H9 (cell line): Measurements from ENCODE around the gene TRIM69. TPM values are rescaled to one million over a fixed set of nuclear protein-coding genes. Genes with fewer than 3 reads are reported as not detected.
"Not testable (repeated sequence)": the region's sequence is repeated elsewhere in the genome, so short reads cannot be mapped to it uniquely, and the experiment has no call there.

Source experiments
- DNase-seq: peaks from one replicate; pipeline ENCODE4 v3.0.0-alpha.2; 2017
- H2AFZ ChIP-seq: one replicate; pipeline ENCODE4 v1.6.1; 2013; ENCODE audit warnings: mild to moderate bottlenecking, low read length, control low read depth, moderate library complexity
- H2AK5ac ChIP-seq: 2 replicates; pipeline ENCODE4 v1.6.1; 2013; ENCODE audit warnings: low read length, control low read depth, mixed read lengths; ENCODE audit not compliant: insufficient read length
- H2BK120ac ChIP-seq: one replicate; pipeline ENCODE4 v1.6.1; 2013; ENCODE audit warnings: low read depth, mild to moderate bottlenecking, low read length, control low read depth, inconsistent platforms; ENCODE audit not compliant: poor library complexity, severe bottlenecking
- H2BK12ac ChIP-seq: 2 replicates; pipeline ENCODE4 v1.6.1; 2013; ENCODE audit warnings: low read length, control low read depth, mixed read lengths, low read depth; ENCODE audit not compliant: insufficient read length
- H2BK15ac ChIP-seq: 2 replicates; pipeline ENCODE4 v1.6.1; 2013; ENCODE audit warnings: low read depth, low read length, control low read depth
- H2BK20ac ChIP-seq: one replicate; pipeline ENCODE4 v1.6.1; 2013; ENCODE audit warnings: low read depth, mild to moderate bottlenecking, low read length, control low read depth, inconsistent platforms; ENCODE audit not compliant: poor library complexity, severe bottlenecking
- H2BK5ac ChIP-seq: 2 replicates; pipeline ENCODE4 v1.6.1; 2013; ENCODE audit warnings: low read length, control low read depth, mixed read lengths; ENCODE audit not compliant: insufficient read length
- H3K14ac ChIP-seq: 2 replicates; pipeline ENCODE4 v1.6.1; 2013; ENCODE audit warnings: low read length, control low read depth; ENCODE audit not compliant: insufficient read depth
- H3K18ac ChIP-seq: 2 replicates; pipeline ENCODE4 v1.6.1; 2013; ENCODE audit warnings: low read depth, mild to moderate bottlenecking, mixed read lengths, low read length, control low read depth; ENCODE audit not compliant: insufficient read length
- H3K23ac ChIP-seq: 2 replicates; pipeline ENCODE4 v1.6.1; 2013; ENCODE audit warnings: low read length, control low read depth, mixed read lengths, low read depth; ENCODE audit not compliant: insufficient read length
- H3K23me2 ChIP-seq: 2 replicates; pipeline ENCODE4 v1.6.1; 2013; ENCODE audit warnings: low read depth, mild to moderate bottlenecking, mixed read lengths, low read length, control low read depth; ENCODE audit not compliant: insufficient read length, poor library complexity, severe bottlenecking
- H3K27ac ChIP-seq: 2 replicates; pipeline ENCODE4 v1.5.1; 2013; ENCODE audit warnings: low read length, control low read depth, mixed read lengths, low read depth; ENCODE audit not compliant: insufficient read length
- H3K27me3 ChIP-seq: 2 replicates; pipeline ENCODE4 v1.6.1; 2013; ENCODE audit warnings: low read length, control low read depth, inconsistent platforms; ENCODE audit not compliant: insufficient read depth
- H3K4ac ChIP-seq: 2 replicates; pipeline ENCODE4 v1.6.1; 2013; ENCODE audit warnings: low read depth, mild to moderate bottlenecking, control low read depth, inconsistent platforms, low read length, moderate library complexity
- H3K4me1 ChIP-seq: 2 replicates; pipeline ENCODE4 v1.6.1; 2013; ENCODE audit warnings: low read length, control low read depth, inconsistent platforms; ENCODE audit not compliant: insufficient read depth
- H3K4me2 ChIP-seq: 2 replicates; pipeline ENCODE4 v1.6.1; 2013; ENCODE audit warnings: low read length, control low read depth, mixed read lengths; ENCODE audit not compliant: insufficient read length, insufficient read depth
- H3K56ac ChIP-seq: 2 replicates; pipeline ENCODE4 v1.6.1; 2013; ENCODE audit warnings: low read depth, mild to moderate bottlenecking, mixed read lengths, low read length, control low read depth; ENCODE audit not compliant: insufficient read length
- H3K79me1 ChIP-seq: 2 replicates; pipeline ENCODE4 v1.6.1; 2013; ENCODE audit warnings: low read depth, mild to moderate bottlenecking, moderate library complexity, low read length, control low read depth, inconsistent platforms; ENCODE audit not compliant: insufficient read depth, poor library complexity, severe bottlenecking
- H3K79me2 ChIP-seq: 2 replicates; pipeline ENCODE4 v1.6.1; 2013; ENCODE audit warnings: low read length, control low read depth, inconsistent platforms; ENCODE audit not compliant: insufficient read depth
- H3K9ac ChIP-seq: 2 replicates; pipeline ENCODE4 v1.6.1; 2013; ENCODE audit warnings: low read length, control low read depth, mixed read lengths; ENCODE audit not compliant: insufficient read length; ENCODE audit errors: extremely low read depth
- H3K9me3 ChIP-seq: one replicate; pipeline ENCODE4 v1.6.1; 2013; ENCODE audit warnings: low read depth, low read length, inconsistent platforms; ENCODE audit not compliant: control insufficient read depth
- H3T11ph ChIP-seq: one replicate; pipeline ENCODE4 v1.6.1; 2013; ENCODE audit warnings: mild to moderate bottlenecking, low read length, control low read depth, inconsistent platforms
- H4K20me1 ChIP-seq: one replicate; pipeline ENCODE4 v1.6.1; 2013; ENCODE audit not compliant: control insufficient read depth, insufficient read length, insufficient read depth
- H4K5ac ChIP-seq: 2 replicates; pipeline ENCODE4 v1.6.1; 2013; ENCODE audit warnings: low read depth, mild to moderate bottlenecking, mixed read lengths, low read length, control low read depth; ENCODE audit not compliant: insufficient read length
- H4K8ac ChIP-seq: replicated peaks from 2 replicates; pipeline ENCODE4 v1.6.1; 2013; ENCODE audit warnings: low read length, control low read depth, mixed read lengths, low read depth; ENCODE audit not compliant: insufficient read length
- H4K91ac ChIP-seq: 2 replicates; pipeline ENCODE4 v1.6.1; 2013; ENCODE audit warnings: low read depth, mild to moderate bottlenecking, moderate library complexity, mixed read lengths, low read length, control low read depth; ENCODE audit not compliant: insufficient read length
- H3K27ac Mint-ChIP-seq, 3 experiments: 2 replicates in 2 of 3; 3 replicates in 1 of 3; pipeline ENCODE4 v1.8.0; 2020 to 2021; ENCODE audit warnings: mixed read lengths in 3 of 3, mild to moderate bottlenecking in 1 of 3, moderate library complexity in 1 of 3
- H3K27me3 Mint-ChIP-seq: 2 replicates; pipeline ENCODE4 v1.8.0; 2021; ENCODE audit warnings: low read depth, mild to moderate bottlenecking, moderate library complexity, mixed read lengths
- H3K36me3 Mint-ChIP-seq, 3 experiments: 2 replicates in 2 of 3; 3 replicates in 1 of 3; pipeline ENCODE4 v1.8.0; 2020 to 2021; ENCODE audit warnings: low read depth in 3 of 3, mixed read lengths in 3 of 3; ENCODE audit not compliant: insufficient read depth in 1 of 3
- H3K4me1 Mint-ChIP-seq, 2 experiments: 2 replicates each; pipeline ENCODE4 v1.8.0; 2020; ENCODE audit warnings: mixed read lengths in 2 of 2
- H3K4me3 Mint-ChIP-seq, 2 experiments: 2 replicates in 1 of 2; 3 replicates in 1 of 2; pipeline ENCODE4 v1.8.0; 2020 to 2021; ENCODE audit warnings: mild to moderate bottlenecking in 2 of 2, mixed read lengths in 2 of 2, moderate library complexity in 1 of 2
- H3K9me3 Mint-ChIP-seq, 2 experiments: 2 replicates in 1 of 2; 3 replicates in 1 of 2; pipeline ENCODE4 v1.8.0; 2020; ENCODE audit warnings: mild to moderate bottlenecking in 2 of 2, mixed read lengths in 2 of 2, moderate library complexity in 1 of 2
- WGBS: extraction: QIAGEN DNeasy Blood & Tissue Kit; methylation state at CpG from one replicate; pipeline ENCODE4 v1.1.7; 2013; ENCODE audit warnings: missing lambda C conversion rate, low lambda C conversion rate, mixed read lengths; ENCODE audit not compliant: insufficient read length; ENCODE audit errors: extremely low coverage; 5-methylcytosine and 5-hydroxymethylcytosine counted together
- total RNA-seq: library from RNA; stranded (reverse); gene quantifications from 2 replicates; pipeline ENCODE4 v1.2.1, GENCODE V29; 2021
- TF ChIP-seq, protein P1 (sequence below): fragments of 200-600 bp; sonication (generic); conservative IDR thresholded peaks from 3 replicates; pipeline ENCODE4 v1.8.0; 2021; ENCODE audit warnings: antibody characterized with exemption, mild to moderate bottlenecking

TRIM69 gene
- total RNA-seq, 1 experiment from 2014 or later: 4.3 TPM

DNA sequence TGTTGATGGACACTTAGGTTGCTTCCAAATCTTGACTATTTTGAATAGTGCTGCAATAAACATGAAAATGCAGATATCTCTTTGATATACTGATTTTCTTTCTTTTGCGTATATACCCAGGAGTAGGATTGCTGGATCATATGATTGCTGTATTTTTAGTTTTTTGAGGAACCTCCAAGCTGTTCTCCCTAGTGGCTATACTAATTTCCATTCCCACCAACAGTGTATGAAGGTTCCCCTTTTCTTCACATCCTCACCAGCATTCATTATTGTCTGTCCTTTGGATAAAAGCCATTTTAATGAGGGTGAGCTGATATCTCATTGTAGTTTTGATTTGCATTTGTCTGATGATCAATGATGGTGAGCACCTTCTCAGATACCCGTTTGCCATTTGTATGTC is 37.7 kb upstream of the TRIM69 start:
- Histone ChIP-seq H3K9ac (no peak overlapping the region), H2AFZ (no peak overlapping the region), H2BK20ac (no peak overlapping the region), H2BK120ac (no peak overlapping the region), H4K5ac (no peak overlapping the region), H4K91ac (no peak overlapping the region), H3K79me2 (no peaks in the 10 kb centered on the region), H3K56ac (no peak overlapping the region), H4K8ac (no peak overlapping the region), H3K4me1 (no peaks in the 10 kb centered on the region), H3K4me2 (no peak overlapping the region), H3K9me3 (no peaks in the 10 kb centered on the region), H4K20me1 (no peaks in the 10 kb centered on the region), H3K27ac (no peak overlapping the region), H2AK5ac (no peak overlapping the region), H3T11ph (no peak overlapping the region), H3K23me2 (no peaks in the 10 kb centered on the region), H2BK5ac (no peak overlapping the region), H2BK12ac (no peak overlapping the region), H3K23ac (no peak overlapping the region), H3K4ac (no peak overlapping the region), H3K18ac (no peak overlapping the region), H2BK15ac (no peak overlapping the region), H3K27me3 (no peaks in the 10 kb centered on the region), H3K79me1 (no peaks in the 10 kb centered on the region), H3K14ac (no peak overlapping the region)
- Mint-ChIP-seq H3K4me3 (no peak overlapping the region), H3K36me3 (no peaks in the 10 kb centered on the region), H3K27ac (no peak overlapping the region), H3K27me3 (peaks cover 6% of the 10 kb centered on the region), H3K9me3 (peaks cover 13 to 19% of the 10 kb centered on the region in 2 experiments), H3K4me1 (peaks cover 0 to 5% of the 10 kb centered on the region in 2 experiments; a peak in 2 of 4 replicates)
- no peak for DNase-seq
- TF ChIP-seq, protein P1, sequence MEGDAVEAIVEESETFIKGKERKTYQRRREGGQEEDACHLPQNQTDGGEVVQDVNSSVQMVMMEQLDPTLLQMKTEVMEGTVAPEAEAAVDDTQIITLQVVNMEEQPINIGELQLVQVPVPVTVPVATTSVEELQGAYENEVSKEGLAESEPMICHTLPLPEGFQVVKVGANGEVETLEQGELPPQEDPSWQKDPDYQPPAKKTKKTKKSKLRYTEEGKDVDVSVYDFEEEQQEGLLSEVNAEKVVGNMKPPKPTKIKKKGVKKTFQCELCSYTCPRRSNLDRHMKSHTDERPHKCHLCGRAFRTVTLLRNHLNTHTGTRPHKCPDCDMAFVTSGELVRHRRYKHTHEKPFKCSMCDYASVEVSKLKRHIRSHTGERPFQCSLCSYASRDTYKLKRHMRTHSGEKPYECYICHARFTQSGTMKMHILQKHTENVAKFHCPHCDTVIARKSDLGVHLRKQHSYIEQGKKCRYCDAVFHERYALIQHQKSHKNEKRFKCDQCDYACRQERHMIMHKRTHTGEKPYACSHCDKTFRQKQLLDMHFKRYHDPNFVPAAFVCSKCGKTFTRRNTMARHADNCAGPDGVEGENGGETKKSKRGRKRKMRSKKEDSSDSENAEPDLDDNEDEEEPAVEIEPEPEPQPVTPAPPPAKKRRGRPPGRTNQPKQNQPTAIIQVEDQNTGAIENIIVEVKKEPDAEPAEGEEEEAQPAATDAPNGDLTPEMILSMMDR: no peak
- no CpG with 5 or more reads among the region's 2 CpGs for WGBS

DNA sequence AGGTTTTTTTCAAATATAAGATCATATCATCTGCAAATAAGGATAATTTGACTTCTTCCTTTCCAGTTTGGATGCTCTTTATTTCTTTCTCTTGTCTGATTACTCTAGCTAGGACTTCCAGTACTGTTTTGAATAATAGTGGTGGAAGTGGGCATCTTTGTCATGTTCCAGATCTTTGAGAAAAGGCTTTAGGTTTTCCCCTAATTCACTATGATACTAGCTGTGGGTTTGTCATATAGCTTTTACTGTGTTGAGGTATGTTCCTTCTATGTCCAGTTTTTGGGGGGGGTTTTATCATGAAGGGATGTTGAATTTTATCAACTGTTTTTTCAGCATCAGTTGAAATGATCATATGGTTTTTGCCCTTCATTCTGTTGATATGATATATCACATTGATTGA is 35.7 kb upstream of the TRIM69 start:
- not testable (repeated sequence) for H3K9ac ChIP-seq, H3K9me3 ChIP-seq, H3T11ph ChIP-seq, H3K4ac ChIP-seq, H3K4me3 Mint-ChIP-seq, H2BK120ac ChIP-seq, H2BK15ac ChIP-seq, H3K23ac ChIP-seq, H2BK5ac ChIP-seq, H3K36me3 Mint-ChIP-seq, H3K4me1 Mint-ChIP-seq, H3K27ac ChIP-seq, DNase-seq, H3K27me3 ChIP-seq, H3K79me1 ChIP-seq, H2BK12ac ChIP-seq, H3K4me2 ChIP-seq, H3K23me2 ChIP-seq, H3K4me1 ChIP-seq, H3K79me2 ChIP-seq, H4K8ac ChIP-seq, H3K14ac ChIP-seq, H4K20me1 ChIP-seq, H4K5ac ChIP-seq, H2AFZ ChIP-seq, H4K91ac ChIP-seq, H3K56ac ChIP-seq, H2AK5ac ChIP-seq, H3K27me3 Mint-ChIP-seq, H3K18ac ChIP-seq, H3K27ac Mint-ChIP-seq, H2BK20ac ChIP-seq
- H3K9me3 Mint-ChIP-seq: peaks cover 19 to 24% of the 10 kb centered on the region in 2 experiments
